Retinal pigment epithelial cell (primary cell): ENCODE results near the gene SPRR2G.
"Not testable (repeated sequence)": the region's sequence is repeated elsewhere in the genome, so short reads cannot be mapped to it uniquely, and the experiment has no call there.

Source experiments
- DNase-seq: peaks from one replicate; pipeline ENCODE4 v3.0.0-alpha.2; 2010; ENCODE audit warnings: low read depth
- H3K4me3 ChIP-seq: 2 replicates; pipeline ENCODE4 v1.5.1; 2011; ENCODE audit warnings: mild to moderate bottlenecking, low read length, control low read depth, moderate library complexity
- TF ChIP-seq, protein P1 (sequence below): conservative IDR thresholded peaks from 2 replicates; pipeline ENCODE4 v1.5.1; 2011; ENCODE audit warnings: low read depth, low read length, control low read depth, inconsistent platforms

Gene SPRR2G

DNA sequence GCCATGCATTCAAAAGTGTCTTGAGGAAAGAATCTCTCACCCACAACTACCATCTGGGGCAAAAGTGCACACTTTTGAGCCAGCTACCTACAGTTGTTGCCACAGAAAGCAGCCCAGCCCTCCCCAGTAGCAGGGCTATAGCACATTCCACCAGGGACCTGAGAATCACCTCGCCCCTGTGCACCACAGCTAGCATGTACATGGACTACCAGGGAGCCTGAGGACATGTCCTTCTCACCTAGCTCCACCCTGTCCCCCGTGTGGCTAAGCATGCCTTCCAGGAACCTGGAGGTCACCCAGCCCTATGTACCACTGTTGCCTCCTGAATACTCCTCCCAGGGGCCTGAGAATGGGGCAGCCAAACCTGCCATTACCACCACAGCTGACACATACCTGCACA lies 16.9 kb downstream of the SPRR2G start:
- TF ChIP-seq, protein P1, sequence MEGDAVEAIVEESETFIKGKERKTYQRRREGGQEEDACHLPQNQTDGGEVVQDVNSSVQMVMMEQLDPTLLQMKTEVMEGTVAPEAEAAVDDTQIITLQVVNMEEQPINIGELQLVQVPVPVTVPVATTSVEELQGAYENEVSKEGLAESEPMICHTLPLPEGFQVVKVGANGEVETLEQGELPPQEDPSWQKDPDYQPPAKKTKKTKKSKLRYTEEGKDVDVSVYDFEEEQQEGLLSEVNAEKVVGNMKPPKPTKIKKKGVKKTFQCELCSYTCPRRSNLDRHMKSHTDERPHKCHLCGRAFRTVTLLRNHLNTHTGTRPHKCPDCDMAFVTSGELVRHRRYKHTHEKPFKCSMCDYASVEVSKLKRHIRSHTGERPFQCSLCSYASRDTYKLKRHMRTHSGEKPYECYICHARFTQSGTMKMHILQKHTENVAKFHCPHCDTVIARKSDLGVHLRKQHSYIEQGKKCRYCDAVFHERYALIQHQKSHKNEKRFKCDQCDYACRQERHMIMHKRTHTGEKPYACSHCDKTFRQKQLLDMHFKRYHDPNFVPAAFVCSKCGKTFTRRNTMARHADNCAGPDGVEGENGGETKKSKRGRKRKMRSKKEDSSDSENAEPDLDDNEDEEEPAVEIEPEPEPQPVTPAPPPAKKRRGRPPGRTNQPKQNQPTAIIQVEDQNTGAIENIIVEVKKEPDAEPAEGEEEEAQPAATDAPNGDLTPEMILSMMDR: no peak

DNA sequence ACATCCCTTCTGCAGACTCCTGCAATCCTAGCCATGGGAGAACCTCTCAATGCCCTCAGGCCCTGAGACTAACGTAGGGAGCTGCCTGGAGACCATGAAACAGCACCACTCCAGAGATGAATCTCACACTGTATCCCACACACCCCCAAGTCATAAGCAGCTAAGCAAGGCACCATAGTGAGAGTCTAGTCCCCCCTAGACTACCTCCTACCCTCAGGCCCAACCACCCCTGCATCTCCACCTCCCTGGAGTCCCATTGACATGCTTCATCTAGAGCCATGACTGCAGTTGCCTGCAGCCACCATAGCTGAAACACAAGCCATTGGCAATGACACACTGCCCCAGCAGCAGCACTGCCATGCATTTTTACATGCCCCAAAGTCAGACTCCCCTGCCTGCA lies 17.4 kb downstream of the SPRR2G start:
- H3K4me3 ChIP-seq: no peak overlapping the region
- TF ChIP-seq, protein P1: no peak
- DNase-seq: no peak

More for the DNA sequence above, 16.9 kb downstream of the SPRR2G start:
- no peak for DNase-seq
- no peak overlapping the region for H3K4me3 ChIP-seq

DNA sequence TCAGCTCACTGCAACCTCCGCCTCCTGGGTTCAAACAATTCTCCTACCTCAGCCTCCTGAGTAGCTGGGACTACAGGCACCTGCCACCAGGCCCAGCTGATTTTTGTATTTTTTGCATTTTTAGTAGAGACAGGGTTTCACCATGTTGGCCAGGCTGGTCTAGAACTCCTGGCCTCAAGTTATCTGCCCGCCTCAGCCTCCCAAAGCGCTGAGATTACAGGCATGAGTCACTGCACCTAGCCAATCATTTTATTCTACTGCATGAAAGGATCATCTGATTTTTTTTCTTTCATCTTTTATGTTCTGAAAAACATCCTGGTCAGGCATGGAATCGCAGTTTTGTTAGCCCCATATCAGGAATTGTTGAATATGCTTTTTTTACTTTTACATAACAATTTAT lies 22.0 kb downstream of the SPRR2G start:
- H3K4me3 ChIP-seq, DNase-seq: not testable (repeated sequence)

DNA sequence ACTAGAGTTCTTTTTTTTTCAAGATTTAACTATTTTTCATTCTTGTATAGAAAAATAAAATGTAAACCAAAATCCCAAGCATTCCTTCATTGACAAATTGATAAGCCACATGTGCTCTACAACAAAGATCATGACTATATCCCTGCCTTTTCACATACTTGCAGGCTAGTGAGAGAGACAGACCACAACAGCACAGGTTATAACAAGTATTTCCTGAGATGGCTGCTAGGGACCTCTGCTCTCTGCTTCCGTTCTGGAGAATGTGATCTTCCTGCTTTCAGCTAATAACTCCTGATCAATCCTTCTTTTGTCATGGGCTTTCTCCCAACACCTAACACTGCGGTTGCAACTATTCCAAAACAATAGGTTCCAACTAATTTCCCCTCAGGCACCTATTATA lies 23.4 kb downstream of the SPRR2G start:
- DNase-seq: no peak
- TF ChIP-seq, protein P1: no peak

DNA sequence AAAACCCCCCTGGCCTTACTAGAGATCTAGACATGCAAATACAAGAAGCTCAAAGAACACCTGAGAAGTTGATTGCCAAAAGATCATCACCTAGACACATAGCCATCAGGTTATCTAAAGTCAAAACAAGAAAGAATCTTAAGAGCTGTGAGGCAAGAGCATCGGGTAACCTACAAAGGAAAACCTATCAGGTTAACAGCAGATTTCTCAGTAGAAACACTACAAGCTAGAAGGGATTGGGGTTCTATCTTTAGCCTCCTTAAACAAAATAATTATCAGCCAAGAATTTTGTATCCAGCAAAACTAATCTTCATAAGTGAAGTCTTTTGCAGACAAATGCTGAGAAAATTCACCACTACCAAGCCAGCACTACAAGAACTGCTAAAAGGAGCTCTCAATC lies 25.2 kb downstream of the SPRR2G start:
- TF ChIP-seq, protein P1: no peak

More for the DNA sequence above, 23.4 kb downstream of the SPRR2G start:
- H3K4me3 ChIP-seq: no peak overlapping the region

DNA sequence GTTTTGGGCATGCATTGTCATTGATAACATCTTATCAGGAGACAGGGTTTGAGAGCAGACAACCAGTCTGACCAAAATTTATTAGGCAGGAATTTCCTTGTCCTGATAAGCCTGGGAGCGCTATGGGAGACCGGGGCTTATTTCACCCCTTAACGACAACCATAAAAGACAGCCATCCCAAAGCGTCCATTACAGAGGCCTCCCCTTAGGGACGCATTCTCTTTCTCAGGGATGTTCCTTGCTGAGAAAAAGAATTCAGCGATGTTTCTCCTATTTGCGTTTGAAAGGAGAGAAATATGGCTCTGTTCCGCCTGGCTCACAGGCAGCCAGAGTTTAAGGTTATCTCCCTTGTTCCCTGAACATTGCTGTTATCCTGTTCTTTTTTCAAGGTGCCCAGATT lies 26.9 kb downstream of the SPRR2G start:
- not testable (repeated sequence) for DNase-seq, H3K4me3 ChIP-seq

More for the DNA sequence above, 25.2 kb downstream of the SPRR2G start:
- no peak overlapping the region for H3K4me3 ChIP-seq
- no peak for DNase-seq

DNA sequence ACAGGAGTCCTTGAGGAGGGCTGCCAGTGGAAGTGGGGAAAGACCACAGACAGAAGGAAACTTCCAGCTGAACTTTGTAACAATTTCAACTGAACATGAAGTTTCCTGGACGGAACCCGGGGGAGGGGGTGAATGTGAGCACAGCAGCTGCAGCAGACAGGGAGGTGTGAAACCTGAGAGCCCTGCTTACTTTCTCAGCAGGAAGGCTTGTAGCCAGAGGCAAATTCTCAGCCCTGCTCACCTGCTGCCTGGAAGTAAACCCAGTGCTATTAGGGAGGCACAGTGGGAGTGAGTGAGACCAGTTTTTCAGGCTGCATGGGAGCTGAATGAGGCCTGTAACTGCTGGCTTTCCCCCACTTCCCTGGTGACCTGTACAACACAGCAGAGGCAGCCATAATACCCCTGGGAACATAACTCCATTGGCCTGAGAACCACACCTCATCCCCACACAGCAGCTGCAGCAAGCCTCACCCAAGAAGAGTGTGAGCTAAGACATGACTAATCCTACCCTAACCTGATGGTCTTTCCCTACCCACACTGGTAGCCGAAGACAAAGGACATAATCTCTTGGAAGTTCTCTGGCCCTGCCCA lies 27.8 kb downstream of the SPRR2G start:
- TF ChIP-seq, protein P1: no peak
- DNase-seq: peak; percentile 46
- H3K4me3 ChIP-seq: no peak overlapping the region

DNA sequence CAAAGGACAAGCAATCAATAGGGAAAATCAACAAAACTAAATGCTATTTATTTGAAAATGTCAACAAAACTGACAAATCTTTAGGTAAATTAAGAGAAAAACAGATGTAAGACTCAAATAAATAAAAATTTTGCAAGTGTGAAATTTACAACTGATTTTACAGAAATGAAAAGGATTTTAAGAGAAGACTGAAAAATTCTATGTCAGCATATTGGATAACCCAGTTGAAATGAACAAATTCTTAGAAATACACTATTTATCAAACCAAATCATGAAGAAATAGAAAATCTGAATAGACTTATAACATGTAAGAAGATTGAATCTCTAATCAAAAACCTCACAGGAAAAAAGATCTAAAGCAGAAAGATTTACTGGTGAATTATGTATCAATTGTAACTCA lies 29.7 kb downstream of the SPRR2G start:
- DNase-seq: no peak
- TF ChIP-seq, protein P1: no peak
- no peak overlapping the region for H3K4me3 ChIP-seq
